Naive thymus-derived CD8-positive, alpha-beta T cell (primary cell): ENCODE data around the gene MICB. TPM values are rescaled to one million over a fixed set of nuclear protein-coding genes. Genes with fewer than 3 reads are reported as not detected.

Experiments
- ATAC-seq, 2 donors: fragments of 150-1000 bp; cut with Tn5 transposase in 1 of 2; sonication (Bioruptor Pico), chemical (Tn5 transposase) in 1 of 2; 1 replicate in 1 of 2; 2 replicates in 1 of 2; pipeline ENCODE4 v1.10.0; 2021; ENCODE audit warnings: mild to moderate bottlenecking in 2 of 2, moderate library complexity in 2 of 2
- POLR2A ChIA-PET: fragments of 350-600 bp; sonication (Branson Sonifier 250); formaldehyde crosslinking; loops from one replicate; lab custom pipeline; 2021; ENCODE audit warnings: antibody characterized with exemption; lab: Charles Lee
- DNase-seq, 10 donors: peaks; one replicate each; pipeline versions ENCODE4 v3.0.0 to v3.0.0-alpha.2; 2020 to 2022
- H3K27ac Mint-ChIP-seq, 10 donors: one replicate each; pipeline ENCODE4 v1.8.0; 2020 to 2022; ENCODE audit warnings: mild to moderate bottlenecking in 10 of 10, mixed read lengths in 10 of 10, moderate library complexity in 4 of 10, inconsistent platforms in 1 of 10
- H3K27me3 Mint-ChIP-seq, 5 donors: one replicate each; pipeline ENCODE4 v1.8.0; 2021 to 2022; ENCODE audit warnings: mixed read lengths in 5 of 5
- H3K36me3 Mint-ChIP-seq, 3 donors: one replicate each; pipeline ENCODE4 v1.8.0; 2020 to 2022; ENCODE audit warnings: mixed read lengths in 3 of 3, mild to moderate bottlenecking in 2 of 3, inconsistent platforms in 1 of 3
- H3K4me1 Mint-ChIP-seq, 4 donors: one replicate each; pipeline ENCODE4 v1.8.0; 2021 to 2022; ENCODE audit warnings: mixed read lengths in 4 of 4
- H3K4me3 Mint-ChIP-seq, 10 donors: one replicate each; pipeline ENCODE4 v1.8.0; 2020 to 2022; ENCODE audit warnings: mild to moderate bottlenecking in 10 of 10, mixed read lengths in 10 of 10, moderate library complexity in 6 of 10, inconsistent platforms in 1 of 10
- H3K9me3 Mint-ChIP-seq, 9 donors: one replicate each; pipeline ENCODE4 v1.8.0; 2020 to 2022; ENCODE audit warnings: mixed read lengths in 9 of 9, mild to moderate bottlenecking in 3 of 9, inconsistent platforms in 1 of 9, moderate library complexity in 1 of 9
- polyA plus RNA-seq, 3 donors: library from polyadenylated mRNA; unstranded; fragments of 300-500 nt; fragmentation: Illumina TruSeq; gene quantifications; one replicate each; pipeline ENCODE4 v1.2.3, GENCODE V29; 2021
- total RNA-seq, 8 experiments: library from RNA in 2 of 8; stranded (reverse) in 2 of 8; gene quantifications; one replicate each; pipeline ENCODE4 v1.2.3 and lab custom pipeline; 2021 to 2026

MICB gene
- total and polyA plus RNA-seq, 5 experiments from 2014 or later, result 3.3 to 13.8 (median 4.7) TPM

DNA sequence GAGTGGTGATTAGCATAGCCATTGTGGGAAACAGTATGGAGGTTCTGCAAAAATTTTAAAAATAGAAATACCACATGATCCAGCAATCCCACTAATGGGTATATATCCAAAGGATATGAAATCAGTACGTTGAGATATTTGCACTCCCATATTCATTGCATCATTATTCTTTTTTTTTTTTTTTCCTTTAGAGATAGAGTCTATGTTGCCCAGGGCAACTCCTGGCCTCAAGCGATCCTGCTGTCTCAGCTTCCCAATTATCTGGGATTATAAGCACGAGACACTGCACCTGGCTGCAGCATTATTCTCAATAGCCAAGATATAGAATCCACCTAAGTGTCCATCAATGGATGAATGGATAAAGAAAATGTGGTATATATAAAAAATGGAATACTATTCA, 23.9 kb downstream of the MICB start:
- Mint-ChIP-seq H3K9me3 (no peaks in the 10 kb centered on the region), H3K4me1 (no peaks in the 10 kb centered on the region), H3K4me3 (no peak overlapping the region), H3K36me3 (no peaks in the 10 kb centered on the region), H3K27ac (no peak overlapping the region), H3K27me3 (no peaks in the 10 kb centered on the region)
- POLR2A ChIA-PET, result interaction anchor here (0.6 kb wide), 1 partner anchor 62 kb away, joined by 4 read pairs; no protein-coding TSS in a partner anchor
- DNase-seq (no peak), ATAC-seq (no peak)

DNA sequence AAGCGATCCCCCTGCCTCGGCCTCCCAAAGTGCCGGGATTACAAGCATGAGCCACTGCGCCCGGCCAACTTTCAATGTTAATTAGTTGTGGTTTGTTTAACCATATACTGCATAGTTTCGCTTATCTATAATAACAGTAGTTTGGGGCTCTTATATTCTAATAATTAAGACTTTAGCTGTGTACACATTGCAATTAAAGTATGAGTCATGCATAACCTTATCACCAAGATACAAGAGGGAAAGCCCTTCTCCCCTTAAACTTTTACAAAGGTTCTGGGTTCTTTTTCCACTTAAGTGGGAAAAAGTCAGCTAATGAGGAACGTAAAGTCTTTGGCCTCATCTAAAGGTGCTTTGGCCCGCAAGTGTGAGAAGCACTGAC, 27.6 kb downstream of the MICB start:
- H3K4me3 Mint-ChIP-seq, result no peak overlapping the region
- ATAC-seq, result no peak
- POLR2A ChIA-PET, result interaction anchor here (0.7 kb wide), 1 partner anchor 12 kb away, joined by 5 read pairs; no protein-coding TSS in a partner anchor
- no peak for DNase-seq
- H3K36me3 Mint-ChIP-seq, result peaks cover 0 to 19% (median under 1%) of the 10 kb centered on the region in 3 donors
- H3K27me3 Mint-ChIP-seq, result no peaks in the 10 kb centered on the region
- H3K9me3 Mint-ChIP-seq, result no peaks in the 10 kb centered on the region
- peaks cover 0 to 12% (median 1%) of the 10 kb centered on the region in 4 donors for H3K4me1 Mint-ChIP-seq
- H3K27ac Mint-ChIP-seq, result no peak overlapping the region

GRCh38 chr6:31525932-31526591, 28.1 kb downstream of the MICB start:
- no peak overlapping the region for H3K27ac Mint-ChIP-seq
- POLR2A ChIA-PET, result no interaction called here
- no peak overlapping the region for H3K4me3 Mint-ChIP-seq
- ATAC-seq (no peak), DNase-seq (no peak)
- no peaks in the 10 kb centered on the region for H3K27me3 Mint-ChIP-seq
- H3K9me3 Mint-ChIP-seq, result no peaks in the 10 kb centered on the region
- H3K36me3 Mint-ChIP-seq, result peaks cover 2 to 24% (median 4%) of the 10 kb centered on the region in 3 donors
- H3K4me1 Mint-ChIP-seq, result peaks cover 0 to 15% (median 1%) of the 10 kb centered on the region in 4 donors

DNA sequence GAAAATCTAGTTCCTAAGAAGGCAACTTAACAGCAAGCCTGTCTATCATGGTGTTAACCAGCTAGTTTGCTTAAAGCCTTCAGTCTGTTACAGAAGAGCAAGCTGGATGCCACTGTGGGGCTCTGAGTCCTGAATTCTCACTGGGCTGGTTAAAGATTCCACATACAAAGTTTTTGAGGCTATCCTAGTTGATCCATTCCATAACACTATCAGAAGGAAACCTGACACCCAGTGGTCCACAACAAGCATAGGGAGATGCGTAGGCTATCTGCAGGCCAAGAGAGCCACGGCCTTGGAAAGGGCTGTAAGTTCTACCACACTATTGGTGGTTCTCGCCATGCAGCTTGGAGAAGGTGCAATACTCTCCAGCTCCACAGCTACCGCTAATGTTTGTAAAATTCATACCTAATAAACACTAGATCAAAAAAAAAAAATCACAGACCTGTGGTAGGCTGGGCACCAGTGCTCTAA, 30.4 kb downstream of the MICB start:
- Mint-ChIP-seq H3K27ac (peak overlapping the region in 3 of 10 donors; percentile 36 to 68 (median 67)), H3K4me3 (no peak overlapping the region), H3K27me3 (no peaks in the 10 kb centered on the region), H3K4me1 (peaks cover 1 to 27% (median 10%) of the 10 kb centered on the region in 4 donors), H3K36me3 (peaks cover 4 to 45% (median 8%) of the 10 kb centered on the region in 3 donors), H3K9me3 (no peaks in the 10 kb centered on the region)
- POLR2A ChIA-PET, result interaction anchor here (1.2 to 2.5 kb wide), 3 partner anchors 10 to 33 kb away, joined by 3 to 13 read pairs (median 5); partner anchors contain the start of gene DDX39B
- DNase-seq (no peak), ATAC-seq (peak; percentile 16 to 18)

GRCh38 chr6:31528821-31529328, 30.9 kb downstream of the MICB start, which contains the start of gene MCCD1:
TSS of gene MCCD1 (plus strand) at chr6:31528962. CDS start at chr6:31529015, 53 bp downstream.
- Mint-ChIP-seq H3K9me3 (no peaks in the 10 kb centered on the region), H3K27me3 (no peaks in the 10 kb centered on the region), H3K4me1 (peaks cover 2 to 31% (median 11%) of the 10 kb centered on the region in 4 donors), H3K27ac (peak within 1 kb of the TSS in 6 of 10 donors; percentile 31 to 68 (median 43)), H3K4me3 (no peak within 1 kb of the TSS), H3K36me3 (peaks cover 4 to 51% (median 10%) of the 10 kb centered on the region in 3 donors)
- ATAC-seq, result peak in 1 of 2 donors; percentile 42
- DNase-seq, result peak in 1 of 10 donors; percentile 31
- POLR2A ChIA-PET, result interaction anchor here (1.2 to 2.5 kb wide), 3 partner anchors 10 to 34 kb away, joined by 3 to 13 read pairs (median 5); partner anchors contain the start of gene DDX39B

DNA sequence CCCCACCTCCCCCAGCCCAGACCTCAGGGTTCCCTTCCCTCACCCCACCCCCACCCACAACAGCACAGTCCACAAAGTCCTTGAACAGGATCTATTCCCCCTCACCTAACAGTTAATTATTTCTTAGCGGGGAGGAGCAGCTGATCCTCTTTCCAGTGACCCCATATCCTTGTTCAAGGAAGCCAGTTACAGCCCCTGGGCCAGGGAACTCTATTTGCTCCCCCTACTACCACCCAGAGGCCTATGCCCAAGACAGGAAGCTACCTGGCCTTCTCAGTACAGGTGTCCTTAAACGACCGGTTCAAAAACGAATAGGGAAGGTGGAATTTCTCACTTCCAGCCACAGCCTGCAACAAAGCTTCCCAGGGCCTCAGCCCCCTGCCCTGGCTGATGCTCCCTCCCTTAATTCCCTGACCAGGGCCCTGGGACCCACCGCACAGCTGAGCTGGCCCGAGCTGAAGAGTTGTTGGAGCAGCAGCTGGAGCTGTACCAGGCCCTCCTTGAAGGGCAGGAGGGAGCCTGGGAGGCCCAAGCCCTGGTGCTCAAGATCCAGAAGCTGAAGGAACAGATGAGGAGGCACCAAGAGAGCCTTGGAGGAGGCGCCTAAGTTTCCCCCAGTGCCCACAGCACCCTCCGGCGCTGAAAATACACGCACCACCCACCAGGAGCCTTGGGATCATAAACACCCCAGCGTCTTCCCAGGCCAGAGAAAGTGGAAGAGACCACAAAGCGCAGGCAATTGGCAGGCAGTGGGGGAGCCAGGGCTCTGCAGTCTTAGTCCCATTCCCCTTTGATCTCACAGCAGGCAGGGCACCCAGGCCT, 31.6 kb downstream of the MICB start:
- DNase-seq (no peak), ATAC-seq (peak; percentile 18 to 33)
- peak overlapping the region in 1 of 10 donors; percentile 14 for H3K4me3 Mint-ChIP-seq
- peaks cover 2 to 31% (median 13%) of the 10 kb centered on the region in 4 donors for H3K4me1 Mint-ChIP-seq
- H3K27ac Mint-ChIP-seq, result peak overlapping the region in 3 of 10 donors; percentile 18 to 41 (median 37)
- peaks cover 4 to 57% (median 12%) of the 10 kb centered on the region in 3 donors for H3K36me3 Mint-ChIP-seq
- H3K9me3 Mint-ChIP-seq, result no peaks in the 10 kb centered on the region
- POLR2A ChIA-PET, result interaction anchor here (1.7 to 2.5 kb wide), 2 partner anchors 9 to 11 kb away, joined by 5 to 13 read pairs; partner anchors contain the start of gene DDX39B
- H3K27me3 Mint-ChIP-seq, result no peaks in the 10 kb centered on the region

GRCh38 chr6:31530659-31531058, 32.7 kb downstream of the MICB start:
- POLR2A ChIA-PET, result interaction anchor here (0.7 kb wide), 1 partner anchor 12 kb away, joined by 3 read pairs; no protein-coding TSS in a partner anchor

DNA sequence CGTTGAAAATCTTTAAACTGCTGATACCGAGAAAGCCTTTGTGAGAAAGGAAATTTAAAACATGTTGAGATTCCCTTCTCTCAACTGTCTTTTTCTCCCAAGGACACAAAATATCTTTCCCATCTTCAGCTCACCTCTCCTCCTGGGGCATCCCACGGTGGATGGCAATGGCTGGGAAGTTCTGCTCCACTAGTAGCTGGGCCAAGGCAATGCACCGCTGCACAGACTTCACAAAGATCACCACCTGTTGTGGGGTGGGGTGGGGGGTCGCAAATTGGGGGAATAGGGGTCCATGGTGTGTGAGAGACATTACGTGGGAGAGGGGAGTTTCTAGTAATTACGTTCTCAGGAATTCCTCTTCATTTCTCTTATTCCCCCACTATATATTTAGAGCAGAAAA, 33.2 kb downstream of the MICB start:
- H3K27me3 Mint-ChIP-seq, result no peaks in the 10 kb centered on the region
- peaks cover 2 to 37% (median 24%) of the 10 kb centered on the region in 4 donors for H3K4me1 Mint-ChIP-seq
- no peak for DNase-seq
- peaks cover 9 to 74% (median 24%) of the 10 kb centered on the region in 3 donors for H3K36me3 Mint-ChIP-seq
- H3K27ac Mint-ChIP-seq, result peak overlapping the region in 3 of 10 donors; percentile 18 to 57 (median 29)
- no peak overlapping the region for H3K4me3 Mint-ChIP-seq
- ATAC-seq, result no peak
- POLR2A ChIA-PET, result interaction anchor here (0.6 to 1.6 kb wide), 3 partner anchors 10 to 22 kb away, joined by 3 to 7 read pairs (median 5); partner anchors contain the start of gene DDX39B
- no peaks in the 10 kb centered on the region for H3K9me3 Mint-ChIP-seq

More at GRCh38 chr6:31530659-31531058, 32.7 kb downstream of the MICB start:
- peaks cover 2 to 32% (median 19%) of the 10 kb centered on the region in 4 donors for H3K4me1 Mint-ChIP-seq
- H3K27ac Mint-ChIP-seq, result peak overlapping the region in 4 of 10 donors; percentile 29 to 88 (median 58)
- H3K4me3 Mint-ChIP-seq, result no peak overlapping the region
- DNase-seq, result no peak
- H3K9me3 Mint-ChIP-seq, result no peaks in the 10 kb centered on the region
- H3K36me3 Mint-ChIP-seq, result peaks cover 4 to 69% (median 21%) of the 10 kb centered on the region in 3 donors
- no peak for ATAC-seq
- H3K27me3 Mint-ChIP-seq, result no peaks in the 10 kb centered on the region

GRCh38 chr6:31531771-31532643, 34.1 kb downstream of the MICB start:
- peaks cover 2 to 42% (median 29%) of the 10 kb centered on the region in 4 donors for H3K4me1 Mint-ChIP-seq

GRCh38 chr6:31532644-31533454, 34.9 kb downstream of the MICB start:
- Mint-ChIP-seq H3K9me3 (no peaks in the 10 kb centered on the region), H3K4me1 (peaks cover 2 to 46% (median 33%) of the 10 kb centered on the region in 4 donors), H3K27ac (peak overlapping the region in 4 of 10 donors; percentile 9 to 71 (median 52)), H3K27me3 (no peaks in the 10 kb centered on the region), H3K36me3 (peaks cover 12 to 89% (median 24%) of the 10 kb centered on the region in 3 donors), H3K4me3 (no peak overlapping the region)
- ATAC-seq, result no peak
- DNase-seq, result no peak
- POLR2A ChIA-PET, result interaction anchor here (0.5 to 1.6 kb wide), 3 partner anchors 8 to 436 kb away, joined by 4 to 7 read pairs (median 4); partner anchors contain the start of gene DDX39B

More at GRCh38 chr6:31531771-31532643, 34.1 kb downstream of the MICB start:
- POLR2A ChIA-PET, result interaction anchor here (0.5 to 1.6 kb wide), 4 partner anchors 9 to 435 kb away, joined by 3 to 7 read pairs (median 4); partner anchors contain the start of gene DDX39B
- DNase-seq (no peak), ATAC-seq (no peak)
- Mint-ChIP-seq H3K36me3 (peaks cover 12 to 81% (median 24%) of the 10 kb centered on the region in 3 donors), H3K9me3 (no peaks in the 10 kb centered on the region), H3K27ac (peak overlapping the region in 4 of 10 donors; percentile 9 to 58 (median 39)), H3K4me3 (no peak overlapping the region), H3K27me3 (no peaks in the 10 kb centered on the region)
